ENCODE results near the gene MRPL28.
A peak's percentile ranks its signal among the peaks of the same experiment; 100 is the strongest.

Gene MRPL28

DNA sequence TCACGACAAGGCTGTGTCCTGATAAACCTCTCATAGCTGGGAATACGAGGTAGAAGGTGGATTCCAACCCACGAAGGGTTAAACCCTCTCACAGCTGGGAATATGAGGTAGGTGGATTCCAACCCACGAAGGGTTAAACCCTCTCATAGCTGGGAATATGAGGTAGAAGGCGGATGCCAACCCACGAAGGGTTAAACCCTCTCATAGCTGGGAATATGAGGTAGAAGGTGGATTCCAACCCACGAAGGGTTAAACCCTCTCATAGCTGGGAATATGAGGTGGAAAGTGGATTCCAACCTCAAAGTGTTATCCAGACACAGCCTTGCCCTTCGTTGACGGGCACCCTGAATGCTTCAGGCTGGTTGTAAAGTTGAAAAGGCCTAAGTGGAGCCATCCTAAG is 48.8 kb downstream of the MRPL28 start:
- peaks cover 32% of the 10 kb centered on the region for H3K36me3 ChIP-seq (ENCODE audit: insufficient read depth, low read length)
- H2AFZ ChIP-seq (ENCODE audit: low read depth, low read length): no peak overlapping the region
- H3K9ac ChIP-seq (ENCODE audit: low read depth, low read length): no peak overlapping the region
- H3K27me3 ChIP-seq (ENCODE audit: insufficient read depth, low read length, poor library complexity): no peaks in the 10 kb centered on the region
- no peak overlapping the region for H3K27ac ChIP-seq (ENCODE audit: low read length)
- TF ChIP-seq EZH2 (IDR thresholded peaks at IDR 0.05; ENCODE audit: borderline replicate concordance, low read depth, low read length, severe bottlenecking): no peak
- no peak for TF ChIP-seq CTCF (IDR thresholded peaks at IDR 0.05; ENCODE audit: borderline replicate concordance, extremely low read depth, low read length, poor library complexity, severe bottlenecking)
- no peaks in the 10 kb centered on the region for H3K9me3 ChIP-seq (ENCODE audit: insufficient read depth, low read length, severe bottlenecking)
- no peaks in the 10 kb centered on the region for H3K4me1 ChIP-seq (ENCODE audit: insufficient read depth, low read length)
- H3K4me3 ChIP-seq (ENCODE audit: low read depth in 1 of 2, low read length in 2 of 2): no peak overlapping the region
- peaks cover 87% of the 10 kb centered on the region for H4K20me1 ChIP-seq (ENCODE audit: insufficient read depth, low read length)
- DNase-seq (no peak), ATAC-seq (ENCODE audit: insufficient read depth, low read depth) (no peak)
- H3K79me2 ChIP-seq (ENCODE audit: insufficient read depth, low read length): peaks cover 87% of the 10 kb centered on the region
- no peak overlapping the region for H3K4me2 ChIP-seq (ENCODE audit: insufficient read depth, low read length)

DNA sequence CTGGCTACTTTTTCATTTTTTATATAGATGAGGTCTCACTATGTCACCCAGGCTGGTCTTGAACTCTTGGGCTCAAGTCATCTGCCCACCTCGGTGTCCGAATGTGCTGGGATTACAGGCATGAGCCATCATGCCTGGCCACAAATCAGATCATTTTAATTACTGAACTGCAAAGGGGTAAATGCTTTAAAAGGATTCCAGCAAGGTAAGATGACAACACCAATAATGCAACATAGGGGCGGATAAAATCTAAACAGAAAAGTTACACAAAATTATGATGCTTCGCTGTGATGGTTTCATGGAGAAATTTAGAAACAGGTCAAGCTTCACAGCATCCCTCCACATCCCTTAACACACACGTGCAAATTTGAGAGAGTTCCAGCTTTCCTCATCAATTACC is 50.1 kb downstream of the MRPL28 start:
- Histone ChIP-seq H3K27me3 (ENCODE audit: insufficient read depth, low read length, poor library complexity) (no peaks in the 10 kb centered on the region), H2AFZ (ENCODE audit: low read depth, low read length) (no peak overlapping the region), H3K9ac (ENCODE audit: low read depth, low read length) (no peak overlapping the region), H3K36me3 (ENCODE audit: insufficient read depth, low read length) (peaks cover 32% of the 10 kb centered on the region), H3K4me2 (ENCODE audit: insufficient read depth, low read length) (no peak overlapping the region), H3K4me3 (ENCODE audit: low read depth in 1 of 2, low read length in 2 of 2) (no peak overlapping the region), H3K9me3 (ENCODE audit: insufficient read depth, low read length, severe bottlenecking) (no peaks in the 10 kb centered on the region), H3K27ac (ENCODE audit: low read length) (no peak overlapping the region), H4K20me1 (ENCODE audit: insufficient read depth, low read length) (peaks cover 83% of the 10 kb centered on the region), H3K4me1 (ENCODE audit: insufficient read depth, low read length) (no peaks in the 10 kb centered on the region), H3K79me2 (ENCODE audit: insufficient read depth, low read length) (peaks cover 83% of the 10 kb centered on the region)
- TF ChIP-seq CTCF (IDR thresholded peaks at IDR 0.05; ENCODE audit: borderline replicate concordance, extremely low read depth, low read length, poor library complexity, severe bottlenecking): no peak
- TF ChIP-seq EZH2 (IDR thresholded peaks at IDR 0.05; ENCODE audit: borderline replicate concordance, low read depth, low read length, severe bottlenecking): no peak
- ATAC-seq (ENCODE audit: insufficient read depth, low read depth): no peak
- DNase-seq: no peak

DNA sequence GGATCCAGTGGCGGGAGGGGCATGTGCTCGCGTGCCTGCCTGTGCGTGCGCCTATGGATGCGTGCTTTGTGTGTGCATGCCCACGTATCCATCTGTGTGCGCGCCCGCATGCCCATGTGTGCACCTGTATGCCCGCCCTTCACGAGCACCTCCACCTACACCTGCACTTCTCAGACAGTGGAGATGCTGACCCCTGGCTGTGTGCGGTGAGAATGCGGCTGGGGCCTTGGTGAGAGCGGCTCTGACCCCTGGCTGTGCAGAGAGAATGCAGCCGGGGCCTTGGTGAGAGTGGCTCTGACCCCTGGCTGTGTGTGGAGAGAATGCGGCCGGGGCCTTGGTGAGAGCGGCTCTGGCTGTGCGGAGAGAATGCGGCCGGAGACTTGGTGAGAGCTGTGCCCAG is 51.7 kb downstream of the MRPL28 start:
- Histone ChIP-seq H4K20me1 (ENCODE audit: insufficient read depth, low read length) (peaks cover 81% of the 10 kb centered on the region), H3K9ac (ENCODE audit: low read depth, low read length) (no peak overlapping the region)
- no peak for ATAC-seq (ENCODE audit: insufficient read depth, low read depth)

More for the DNA sequence above, 51.7 kb downstream of the MRPL28 start:
- peaks cover 47% of the 10 kb centered on the region for H3K36me3 ChIP-seq (ENCODE audit: insufficient read depth, low read length)
- no peak overlapping the region for H3K27ac ChIP-seq (ENCODE audit: low read length)
- TF ChIP-seq EZH2 (IDR thresholded peaks at IDR 0.05; ENCODE audit: borderline replicate concordance, low read depth, low read length, severe bottlenecking) (no peak), CTCF (IDR thresholded peaks at IDR 0.05; ENCODE audit: borderline replicate concordance, extremely low read depth, low read length, poor library complexity, severe bottlenecking) (peak; percentile 47)
- no peak overlapping the region for H2AFZ ChIP-seq (ENCODE audit: low read depth, low read length)
- peaks cover 81% of the 10 kb centered on the region for H3K79me2 ChIP-seq (ENCODE audit: insufficient read depth, low read length)
- H3K4me3 ChIP-seq (ENCODE audit: low read depth in 1 of 2, low read length in 2 of 2): no peak overlapping the region
- H3K9me3 ChIP-seq (ENCODE audit: insufficient read depth, low read length, severe bottlenecking): no peaks in the 10 kb centered on the region
- H3K4me2 ChIP-seq (ENCODE audit: insufficient read depth, low read length): no peak overlapping the region
- H3K27me3 ChIP-seq (ENCODE audit: insufficient read depth, low read length, poor library complexity): no peaks in the 10 kb centered on the region
- no peak for DNase-seq
- no peaks in the 10 kb centered on the region for H3K4me1 ChIP-seq (ENCODE audit: insufficient read depth, low read length)

All from DND-41 (cell line).